GM19023 (cell line): ENCODE results near the gene RHOB.

ENCODE experiments used
- ATAC-seq: cut with Tn5 transposase; IDR thresholded peaks from one replicate; pipeline ENCODE4 v1.9.1; 2021; ENCODE audit warnings: mild to moderate bottlenecking, moderate library complexity; ENCODE audit not compliant: unreplicated experiment

The RHOB gene

DNA sequence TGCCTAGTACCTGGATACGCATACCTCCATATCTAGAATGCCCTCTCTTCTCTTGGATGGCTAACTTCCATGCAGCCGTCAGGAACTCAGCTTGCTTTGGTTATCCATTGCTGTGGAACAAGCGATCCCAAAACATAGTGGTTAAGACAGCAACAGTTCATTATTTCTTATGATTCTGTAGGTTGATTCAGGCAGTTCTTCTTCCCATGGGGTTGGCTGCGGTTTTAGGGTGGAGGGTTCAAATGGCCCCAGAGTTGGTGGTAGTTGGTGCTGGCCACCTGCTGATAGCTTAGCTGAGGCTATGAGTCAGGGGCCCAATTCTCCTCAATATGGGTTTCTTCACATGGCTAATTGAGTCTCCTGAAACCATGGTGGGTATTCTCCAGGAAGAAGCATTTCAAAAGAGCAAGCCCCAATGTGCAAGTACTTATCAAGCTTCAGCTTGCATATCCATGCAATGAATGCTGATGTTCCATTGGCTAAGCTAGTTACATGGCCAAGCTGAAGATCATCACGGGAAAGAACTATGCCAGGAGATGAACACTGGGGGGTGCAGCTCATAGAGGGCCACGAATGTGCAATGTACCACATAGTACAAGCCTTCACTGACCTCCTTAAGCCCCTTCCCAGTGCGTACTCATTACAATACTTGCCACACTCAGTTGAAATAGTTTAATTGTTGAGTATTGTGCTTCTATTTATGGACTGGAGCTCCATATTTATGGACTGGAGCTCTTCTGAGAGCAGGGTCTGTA is 10.0 kb upstream of the RHOB start:
- no peak for ATAC-seq

DNA sequence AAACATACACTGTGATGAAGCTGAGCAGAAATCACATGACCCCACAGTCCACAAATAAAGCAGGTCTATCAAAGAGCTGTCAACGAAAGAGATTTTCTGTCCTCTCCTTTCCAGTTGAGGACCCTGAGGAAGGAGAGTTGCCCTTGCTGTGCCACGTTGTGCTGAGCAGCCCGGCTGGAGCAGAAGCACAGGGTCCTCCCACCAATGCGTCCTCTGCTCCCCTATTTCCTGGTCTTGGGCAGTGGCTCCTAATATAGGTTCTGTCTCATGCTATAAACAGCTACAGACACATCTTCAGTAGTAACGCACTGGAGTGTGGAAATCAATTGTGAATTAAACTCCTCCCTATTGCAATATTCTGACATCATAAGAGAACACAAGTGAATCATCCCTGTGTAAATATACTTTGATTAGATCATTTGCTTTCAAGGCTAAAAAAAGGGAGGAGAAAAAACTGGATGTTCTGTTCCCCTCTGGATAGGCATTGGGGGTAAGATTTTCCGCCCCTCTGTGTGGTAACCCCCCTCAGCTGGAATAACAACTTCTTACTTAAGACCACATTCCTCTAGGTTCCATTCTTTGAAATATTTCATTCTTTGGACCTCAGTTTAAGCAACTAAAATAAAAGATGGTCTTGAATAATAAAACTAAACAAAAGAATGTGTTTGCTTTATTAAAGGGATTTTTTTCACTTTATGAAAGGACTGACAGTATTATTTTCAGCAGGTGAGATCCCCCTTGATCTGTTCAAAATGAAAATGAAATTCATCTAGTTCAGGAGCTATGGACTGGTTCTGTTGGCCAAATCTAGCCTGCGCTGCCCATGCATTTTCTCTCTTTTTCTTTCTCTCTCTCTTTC is 8.3 kb upstream of the RHOB start:
- ATAC-seq, result no peak

DNA sequence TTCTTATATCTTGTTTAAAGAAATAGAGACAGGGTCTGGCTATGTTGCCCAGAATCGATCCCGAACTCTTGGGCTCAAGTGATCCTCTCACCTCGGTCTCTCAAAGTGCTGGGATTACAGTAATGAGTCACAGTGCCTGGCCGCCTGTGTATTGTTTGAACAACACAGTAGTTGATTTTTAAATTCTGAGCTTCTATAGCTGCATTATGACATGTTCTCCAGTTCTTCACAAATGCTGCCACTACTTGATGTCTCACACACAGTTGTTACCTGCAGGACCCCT is 7.7 kb upstream of the RHOB start:
- ATAC-seq, result no peak

DNA sequence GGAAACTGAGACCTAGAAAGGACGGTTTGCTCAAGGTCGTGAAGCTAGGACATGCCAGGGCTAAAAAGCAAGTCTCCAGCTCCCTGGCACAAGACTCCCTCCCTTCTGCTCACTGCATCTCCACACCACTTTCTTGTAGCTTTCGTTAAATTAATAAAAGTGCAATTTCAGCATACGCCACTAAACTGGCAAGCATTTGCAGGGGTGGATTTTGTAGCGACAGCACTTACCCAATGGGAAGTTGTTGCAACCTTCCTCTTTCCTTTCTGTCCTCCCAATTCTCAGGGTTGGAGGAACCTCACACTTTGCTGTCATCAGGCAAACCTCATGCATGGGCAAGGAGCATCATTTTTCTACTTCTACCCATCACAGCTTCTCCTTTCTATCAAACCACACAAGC is 7.4 kb upstream of the RHOB start:
- ATAC-seq, result no peak

DNA sequence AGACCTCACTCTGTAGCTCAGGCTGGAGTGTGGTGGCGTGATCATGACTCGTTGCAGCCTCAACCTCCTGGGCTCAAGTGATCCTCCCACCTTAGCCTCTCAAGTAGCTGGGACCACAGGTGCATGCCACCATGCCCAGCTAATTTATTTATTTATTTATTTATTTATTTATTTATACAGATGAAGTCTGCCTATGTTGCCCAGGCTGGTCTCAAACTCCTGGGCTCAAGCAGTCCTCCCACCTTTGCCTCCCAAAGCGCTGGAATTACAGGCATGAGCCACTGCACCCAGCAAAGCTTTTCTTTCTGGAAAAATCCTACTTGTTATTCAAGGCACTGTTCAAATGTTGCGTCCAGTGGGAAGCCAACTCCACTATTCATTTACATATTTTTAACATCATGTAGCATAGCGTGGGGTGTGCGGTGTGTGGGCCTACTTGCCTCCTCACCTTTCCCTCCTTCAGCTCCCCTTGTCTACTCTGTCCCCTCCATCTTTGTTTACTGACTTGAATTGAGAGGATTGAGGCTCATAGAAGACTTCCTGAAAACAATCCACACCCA is 6.8 kb upstream of the RHOB start:
- no peak for ATAC-seq

DNA sequence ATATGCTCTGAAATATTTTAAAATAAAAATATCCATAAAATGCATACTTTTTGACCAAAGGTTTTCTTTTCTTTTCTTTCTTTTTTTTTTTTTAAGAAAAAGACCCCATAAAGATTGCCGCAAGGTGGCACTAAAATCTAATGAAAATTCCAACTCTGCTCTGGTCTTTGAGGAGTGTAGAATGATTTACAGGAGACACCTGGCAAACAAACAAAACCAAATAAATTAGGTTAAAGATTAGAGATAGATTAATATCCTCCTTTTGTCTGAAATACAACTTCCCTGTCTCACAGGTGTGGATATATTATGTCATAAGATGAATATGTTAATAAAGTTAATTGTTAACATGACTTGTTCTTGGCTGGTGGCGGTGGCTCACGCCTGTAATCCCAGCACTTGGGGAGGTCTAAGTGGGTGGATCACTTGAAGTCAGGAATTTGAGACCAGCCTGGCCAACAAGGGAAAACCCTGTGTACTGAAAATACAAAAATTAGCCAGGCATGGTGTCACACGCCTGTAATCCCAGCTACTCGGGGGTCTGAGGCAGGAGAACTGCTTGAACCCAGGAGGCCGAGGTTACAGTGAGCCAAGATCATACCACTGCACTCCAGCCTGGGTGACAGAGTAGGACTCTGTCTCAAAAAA is 3.5 kb upstream of the RHOB start:
- no peak for ATAC-seq

DNA sequence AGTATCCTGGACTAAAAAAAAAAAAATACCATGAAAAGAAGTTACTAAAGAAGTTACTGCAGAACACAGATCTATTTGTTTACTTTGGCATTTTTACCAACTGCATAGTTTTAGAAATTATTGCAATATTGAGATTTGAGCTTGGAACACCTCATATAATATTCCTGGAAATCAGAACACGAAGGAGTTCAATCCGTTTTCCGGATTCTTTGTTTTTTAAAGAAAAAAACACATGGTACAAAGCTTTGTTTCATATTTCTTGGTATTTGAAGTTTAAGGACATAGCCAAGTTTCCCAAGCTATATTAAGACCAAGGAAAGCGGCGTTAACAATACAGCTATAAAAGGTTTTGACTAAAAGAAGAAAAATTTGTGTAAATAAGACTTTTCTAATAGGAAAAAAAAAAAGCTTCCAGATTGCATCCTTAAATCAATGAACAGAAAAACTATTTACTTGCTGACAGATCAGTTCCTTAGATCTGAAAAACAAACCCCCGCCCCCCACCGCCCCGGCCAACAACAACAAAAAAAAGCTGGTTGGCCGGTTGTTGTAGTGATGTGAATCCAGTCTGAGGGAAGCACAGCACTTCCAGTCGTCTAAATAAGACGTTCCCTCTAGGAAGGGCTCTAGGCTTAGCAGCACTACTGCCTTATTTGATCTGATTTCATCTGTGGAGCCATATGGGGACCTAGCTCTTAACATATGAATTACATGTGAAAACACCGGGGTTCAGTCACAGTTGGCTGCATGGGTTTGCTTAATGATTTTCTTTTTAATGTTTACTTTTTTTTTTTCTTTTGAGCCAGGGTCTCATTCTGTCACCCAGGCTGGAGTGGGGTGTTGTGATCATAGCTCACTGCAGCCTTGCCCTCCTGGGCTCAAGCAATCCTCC is 2.5 kb upstream of the RHOB start:
- no peak for ATAC-seq

DNA sequence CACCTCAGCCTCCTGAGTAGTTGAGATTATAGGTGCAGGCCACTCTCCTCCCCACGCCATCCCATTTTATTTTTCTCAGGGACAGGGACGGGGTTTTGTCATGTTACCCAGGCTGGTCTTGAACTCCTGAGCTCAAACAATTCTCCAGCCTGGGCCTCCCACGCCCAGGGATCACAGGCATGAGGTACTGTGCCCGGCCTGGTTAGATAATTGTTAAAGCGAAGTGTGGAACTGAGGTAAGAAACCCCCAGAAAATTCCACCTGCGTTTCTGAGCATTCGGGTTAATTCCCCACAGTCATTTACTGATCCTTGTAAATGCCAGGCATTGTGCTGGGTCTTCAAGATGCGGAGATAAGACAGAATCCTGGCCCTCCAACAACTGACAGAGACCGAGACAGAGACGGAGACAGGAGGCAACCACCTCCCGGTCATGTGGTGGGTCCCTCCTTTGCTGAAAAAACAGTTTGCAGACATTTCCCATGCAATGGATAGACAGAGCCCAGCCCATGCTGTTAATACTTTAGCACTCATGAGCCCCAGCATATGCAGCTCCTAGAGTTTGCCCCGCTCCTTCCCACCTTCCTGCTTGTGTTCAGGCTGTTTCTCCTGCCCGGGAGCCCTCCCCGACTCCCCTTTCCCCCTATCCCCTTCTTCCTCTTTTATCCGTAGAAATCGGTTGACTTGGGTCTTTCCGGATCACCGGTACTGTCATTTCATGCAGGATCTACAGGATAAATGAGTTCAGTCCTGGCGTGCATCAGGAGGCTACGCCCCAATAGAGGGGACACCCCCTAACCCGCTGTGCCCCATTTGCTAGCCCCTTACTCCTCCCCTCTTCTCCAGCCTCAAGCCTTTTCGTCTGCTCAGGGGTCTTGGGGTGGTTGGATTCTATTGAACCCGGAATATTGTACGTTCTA is 1.6 kb upstream of the RHOB start:
- no peak for ATAC-seq

DNA sequence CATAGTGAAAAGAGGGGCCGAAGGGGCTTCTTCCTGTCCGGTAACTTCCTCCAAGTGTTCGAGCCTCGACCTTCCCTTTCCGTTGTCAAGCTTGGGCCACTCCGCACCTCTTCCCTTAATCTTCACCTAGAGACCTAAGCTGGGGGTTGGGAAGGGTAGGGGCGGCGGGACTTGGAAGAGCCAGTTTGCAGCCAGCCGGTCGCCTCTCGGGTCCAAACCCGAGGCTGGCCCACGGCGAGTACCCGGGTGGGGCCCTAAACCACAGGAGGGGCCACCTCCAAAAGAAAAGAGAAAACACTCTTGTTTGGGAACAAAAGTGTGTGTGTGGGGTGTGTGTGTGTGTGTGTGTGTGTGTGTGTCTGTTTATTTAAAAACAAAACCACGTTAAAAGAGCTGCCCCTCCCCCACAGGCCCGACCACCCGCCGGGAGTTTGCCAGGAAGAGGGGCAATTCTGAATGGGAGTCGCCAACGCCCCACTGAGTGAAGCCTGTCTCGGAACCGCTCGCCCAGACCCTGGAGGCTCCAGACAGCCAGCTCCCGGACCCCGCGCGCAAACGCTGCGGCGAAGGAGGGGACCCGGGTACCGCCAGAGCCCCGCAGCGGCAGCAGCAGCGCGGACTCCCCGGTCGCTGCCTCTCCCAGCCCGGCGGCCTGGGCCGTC is 488 bp upstream of the RHOB start:
- no peak for ATAC-seq

DNA sequence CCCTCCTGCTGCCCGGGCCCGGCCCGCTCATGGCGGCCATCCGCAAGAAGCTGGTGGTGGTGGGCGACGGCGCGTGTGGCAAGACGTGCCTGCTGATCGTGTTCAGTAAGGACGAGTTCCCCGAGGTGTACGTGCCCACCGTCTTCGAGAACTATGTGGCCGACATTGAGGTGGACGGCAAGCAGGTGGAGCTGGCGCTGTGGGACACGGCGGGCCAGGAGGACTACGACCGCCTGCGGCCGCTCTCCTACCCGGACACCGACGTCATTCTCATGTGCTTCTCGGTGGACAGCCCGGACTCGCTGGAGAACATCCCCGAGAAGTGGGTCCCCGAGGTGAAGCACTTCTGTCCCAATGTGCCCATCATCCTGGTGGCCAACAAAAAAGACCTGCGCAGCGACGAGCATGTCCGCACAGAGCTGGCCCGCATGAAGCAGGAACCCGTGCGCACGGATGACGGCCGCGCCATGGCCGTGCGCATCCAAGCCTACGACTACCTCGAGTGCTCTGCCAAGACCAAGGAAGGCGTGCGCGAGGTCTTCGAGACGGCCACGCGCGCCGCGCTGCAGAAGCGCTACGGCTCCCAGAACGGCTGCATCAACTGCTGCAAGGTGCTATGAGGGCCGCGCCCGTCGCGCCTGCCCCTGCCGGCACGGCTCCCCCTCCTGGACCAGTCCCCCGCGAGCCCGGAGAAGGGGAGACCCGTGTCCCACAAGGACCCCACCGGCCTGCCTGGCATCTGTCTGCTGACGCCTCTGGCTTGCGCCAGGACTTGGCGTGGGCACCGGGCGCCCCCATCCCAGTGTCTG is 767 bp downstream of the RHOB start:
- peak; percentile 12 for ATAC-seq

DNA sequence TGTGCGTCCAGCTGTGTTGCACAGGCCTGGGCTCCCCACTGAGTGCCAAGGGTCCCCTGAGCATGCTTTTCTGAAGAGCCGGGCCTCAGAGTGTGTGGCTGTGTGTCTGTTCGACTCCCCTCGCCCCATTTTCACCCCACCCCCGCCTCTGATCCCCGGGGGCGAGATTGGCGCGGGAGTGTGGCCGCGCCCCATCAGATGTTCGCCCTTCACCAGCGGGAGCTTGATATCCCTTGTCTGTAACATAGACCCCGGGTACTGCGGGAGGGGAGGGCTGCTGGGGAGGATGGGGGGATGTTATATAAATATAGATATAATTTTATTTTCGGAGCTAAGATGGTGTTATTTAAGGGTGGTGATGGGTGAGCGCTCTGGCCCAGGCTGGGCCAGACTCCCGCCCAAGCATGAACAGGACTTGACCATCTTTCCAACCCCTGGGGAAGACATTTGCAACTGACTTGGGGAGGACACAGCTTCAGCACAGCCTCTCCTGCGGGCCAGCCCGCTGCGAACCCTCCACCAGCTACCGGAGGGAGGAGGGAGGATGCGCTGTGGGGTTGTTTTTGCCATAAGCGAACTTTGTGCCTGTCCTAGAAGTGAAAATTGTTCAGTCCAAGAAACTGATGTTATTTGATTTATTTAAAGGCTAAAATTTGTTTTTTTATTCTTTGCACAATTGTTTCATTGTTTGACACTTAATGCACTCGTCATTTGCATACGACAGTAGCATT is 1.5 kb downstream of the RHOB start:
- no peak for ATAC-seq

DNA sequence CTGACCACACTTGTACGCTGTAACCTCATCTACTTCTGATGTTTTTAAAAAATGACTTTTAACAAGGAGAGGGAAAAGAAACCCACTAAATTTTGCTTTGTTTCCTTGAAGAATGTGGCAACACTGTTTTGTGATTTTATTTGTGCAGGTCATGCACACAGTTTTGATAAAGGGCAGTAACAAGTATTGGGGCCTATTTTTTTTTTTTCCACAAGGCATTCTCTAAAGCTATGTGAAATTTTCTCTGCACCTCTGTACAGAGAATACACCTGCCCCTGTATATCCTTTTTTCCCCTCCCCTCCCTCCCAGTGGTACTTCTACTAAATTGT is 2.1 kb downstream of the RHOB start:
- no peak for ATAC-seq

DNA sequence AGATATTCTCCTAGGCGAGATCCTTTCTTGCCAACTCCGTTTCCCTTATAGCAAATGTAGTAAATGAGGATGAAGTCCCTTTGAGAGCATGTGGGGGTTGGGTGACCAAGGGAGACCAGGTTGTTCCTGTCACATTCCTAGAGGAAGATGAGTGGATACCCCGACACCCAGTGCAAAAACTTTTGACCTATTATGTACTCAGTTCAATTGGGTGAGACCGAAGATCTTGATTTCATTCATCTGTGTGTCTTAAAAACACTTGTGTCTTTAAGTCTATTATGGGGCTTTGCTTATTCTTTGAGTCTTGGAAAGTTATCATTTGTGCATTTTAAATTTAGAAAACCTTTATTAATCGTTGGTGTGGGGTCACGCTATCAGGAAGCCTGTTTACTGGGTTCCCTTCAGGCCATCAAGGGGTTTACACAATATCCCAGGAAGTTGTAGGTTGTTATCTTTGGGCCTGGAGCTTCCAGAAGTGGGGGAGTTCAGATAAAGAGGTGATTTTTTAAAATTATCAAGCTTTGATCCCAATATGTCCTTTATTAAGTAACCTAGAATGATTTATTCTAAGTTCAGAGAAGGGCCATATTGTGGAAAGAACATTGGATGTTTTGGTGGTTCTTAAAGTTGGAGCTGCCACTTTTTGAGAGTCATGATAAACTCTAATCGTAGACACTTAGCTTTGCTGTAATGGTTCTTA is 2.8 kb downstream of the RHOB start:
- no peak for ATAC-seq

DNA sequence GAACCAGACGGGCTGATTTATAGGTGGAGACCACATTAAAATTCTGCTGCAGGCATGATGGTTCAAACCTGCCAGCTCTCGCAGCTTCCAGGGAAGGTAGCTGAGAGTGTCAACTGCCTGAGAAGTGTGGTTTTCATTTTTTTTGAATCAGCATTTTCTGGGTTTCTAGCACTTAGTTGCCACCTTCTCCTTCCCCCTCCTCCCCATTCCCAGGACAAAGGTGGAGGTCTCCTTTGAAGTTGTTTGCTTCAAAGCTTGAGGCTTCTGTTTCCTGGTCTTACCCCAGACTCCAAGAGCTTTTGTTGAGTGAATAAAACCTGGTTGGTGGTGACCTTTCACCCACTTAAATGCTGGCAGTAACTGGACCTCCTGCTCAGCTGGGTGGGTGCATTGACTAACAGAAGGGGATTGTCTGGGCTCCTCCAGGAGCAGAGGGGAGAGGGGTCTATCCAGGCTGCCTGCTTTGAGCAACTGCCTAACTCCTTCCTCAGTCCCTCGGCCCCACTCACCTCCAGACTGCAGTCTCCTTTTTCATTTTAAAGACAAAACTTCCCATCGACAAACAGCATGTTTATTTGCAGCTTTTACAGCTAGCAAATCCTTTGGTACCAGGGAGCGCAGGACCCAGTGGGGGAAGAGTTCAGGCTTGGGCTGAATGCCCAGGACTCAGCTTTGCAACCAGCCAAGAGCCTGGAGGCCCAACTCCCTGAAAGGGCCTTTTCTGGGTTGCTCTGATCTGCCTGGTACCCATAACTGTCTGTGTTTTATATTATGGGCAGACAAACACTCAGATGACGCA is 3.5 kb downstream of the RHOB start:
- ATAC-seq, result no peak

DNA sequence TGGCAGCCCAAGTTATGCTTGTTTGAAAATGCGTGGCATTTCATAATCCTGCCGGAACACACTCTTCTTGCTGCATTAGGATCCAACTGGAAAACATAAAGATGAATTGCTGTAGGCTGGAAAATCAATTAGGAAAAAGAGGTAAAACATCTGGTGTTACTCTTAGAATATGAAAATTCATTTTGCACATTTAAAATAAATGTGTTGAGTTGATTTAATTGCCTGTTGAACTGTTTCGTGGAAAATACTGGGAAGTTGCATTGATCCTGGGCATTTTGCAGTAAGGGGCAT is 4.1 kb downstream of the RHOB start:
- ATAC-seq, result no peak

DNA sequence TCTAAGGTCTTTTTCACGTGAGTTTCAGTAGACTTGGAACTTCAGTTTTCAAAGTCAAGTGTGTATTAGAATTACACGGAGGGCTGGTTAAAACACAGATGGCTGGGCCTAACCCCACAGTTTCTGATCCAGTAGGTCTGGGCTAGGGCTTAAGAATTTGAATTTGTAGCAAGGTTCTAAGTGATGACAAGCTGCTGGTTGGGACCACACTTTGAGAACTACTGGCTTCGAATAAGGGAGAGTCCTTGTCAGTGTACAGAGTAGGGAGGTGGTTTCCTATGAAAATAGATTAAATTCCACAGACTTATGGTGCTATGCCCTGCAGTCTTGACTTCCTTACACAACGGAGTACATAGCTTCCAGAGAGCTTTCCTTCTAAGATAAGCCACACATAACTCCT is 4.5 kb downstream of the RHOB start:
- ATAC-seq, result no peak
